NCI-H1105 (cell line): ENCODE results near the gene SRGN.
"Not testable (repeated sequence)": the region's sequence is repeated elsewhere in the genome, so short reads cannot be mapped to it uniquely, and the experiment has no call there.

Source experiments
- DNase-seq: peaks from one replicate; lab custom pipeline; 2025; lab: John Stamatoyannopoulos, UW

Gene SRGN

GRCh38 chr10:69087590-69088470 is at the start of gene SRGN:
Gene SRGN (plus strand): TSS chr10:69088103. CDS start chr10:69088158, 55 bp downstream.
- DNase-seq = no peak

- DNase-seq = not testable (repeated sequence)
Observed at GRCh38 chr10:69040904-69041303, 47.0 kb upstream of the SRGN start.

GRCh38 chr10:69042417-69042816 is 45.5 kb upstream of the SRGN start:
- DNase-seq = no peak

- DNase-seq = no peak
Observed at GRCh38 chr10:69042838-69043237, 45.1 kb upstream of the SRGN start.

GRCh38 chr10:69043931-69044531 is 43.9 kb upstream of the SRGN start:
- no peak for DNase-seq

- no peak for DNase-seq
Observed at GRCh38 chr10:69044546-69044945, 43.4 kb upstream of the SRGN start.

GRCh38 chr10:69045441-69046300 is 42.2 kb upstream of the SRGN start:
- DNase-seq = no peak

- no peak for DNase-seq
Observed at GRCh38 chr10:69047111-69047832, 40.6 kb upstream of the SRGN start.

GRCh38 chr10:69048103-69048502 is 39.8 kb upstream of the SRGN start:
- no peak for DNase-seq

- no peak for DNase-seq
Observed at GRCh38 chr10:69049566-69049961, 38.3 kb upstream of the SRGN start.

- DNase-seq = no peak
Observed at GRCh38 chr10:69051303-69051702, 36.6 kb upstream of the SRGN start.

- no peak for DNase-seq
Observed at GRCh38 chr10:69051710-69052487, 36.0 kb upstream of the SRGN start.

- no peak for DNase-seq
Observed at GRCh38 chr10:69052736-69053135, 35.2 kb upstream of the SRGN start.

- no peak for DNase-seq
Observed at GRCh38 chr10:69055241-69055640, 32.7 kb upstream of the SRGN start.

GRCh38 chr10:69056129-69056528 is 31.8 kb upstream of the SRGN start:
- no peak for DNase-seq

- DNase-seq = no peak
Observed at GRCh38 chr10:69056536-69057260, 31.2 kb upstream of the SRGN start.

- DNase-seq = no peak
Observed at GRCh38 chr10:69057261-69057950, 30.5 kb upstream of the SRGN start.

- DNase-seq = no peak
Observed at GRCh38 chr10:69057951-69058297, 30.0 kb upstream of the SRGN start.

GRCh38 chr10:69060127-69060798 is 27.6 kb upstream of the SRGN start:
- DNase-seq = no peak
